ENCODE data around the gene OR4K17. TPM values are rescaled to one million over a fixed set of nuclear protein-coding genes. Genes with fewer than 3 reads are reported as not detected.
"Not testable (repeated sequence)": the region's sequence is repeated elsewhere in the genome, so short reads cannot be mapped to it uniquely, and the experiment has no call there.

The OR4K17 gene, protein sequence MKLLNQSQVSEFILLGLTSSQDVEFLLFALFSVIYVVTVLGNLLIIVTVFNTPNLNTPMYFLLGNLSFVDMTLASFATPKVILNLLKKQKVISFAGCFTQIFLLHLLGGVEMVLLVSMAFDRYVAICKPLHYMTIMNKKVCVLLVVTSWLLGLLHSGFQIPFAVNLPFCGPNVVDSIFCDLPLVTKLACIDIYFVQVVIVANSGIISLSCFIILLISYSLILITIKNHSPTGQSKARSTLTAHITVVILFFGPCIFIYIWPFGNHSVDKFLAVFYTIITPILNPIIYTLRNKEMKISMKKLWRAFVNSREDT
- total RNA-seq (ENCODE audit: low replicate concordance), result not detected in 2 replicates

GRCh38 chr14:20110438-20110837 is at the start of gene OR4K17:
TSS of gene OR4K17 (plus strand) at chr14:20110739. CDS start at chr14:20117500, 6,761 bp downstream.
- no peak for DNase-seq (ENCODE audit: low read depth)
- no peak within 1 kb of the TSS for H3K4me3 ChIP-seq (ENCODE audit: low read depth, low read length)
- TF ChIP-seq, protein P1, sequence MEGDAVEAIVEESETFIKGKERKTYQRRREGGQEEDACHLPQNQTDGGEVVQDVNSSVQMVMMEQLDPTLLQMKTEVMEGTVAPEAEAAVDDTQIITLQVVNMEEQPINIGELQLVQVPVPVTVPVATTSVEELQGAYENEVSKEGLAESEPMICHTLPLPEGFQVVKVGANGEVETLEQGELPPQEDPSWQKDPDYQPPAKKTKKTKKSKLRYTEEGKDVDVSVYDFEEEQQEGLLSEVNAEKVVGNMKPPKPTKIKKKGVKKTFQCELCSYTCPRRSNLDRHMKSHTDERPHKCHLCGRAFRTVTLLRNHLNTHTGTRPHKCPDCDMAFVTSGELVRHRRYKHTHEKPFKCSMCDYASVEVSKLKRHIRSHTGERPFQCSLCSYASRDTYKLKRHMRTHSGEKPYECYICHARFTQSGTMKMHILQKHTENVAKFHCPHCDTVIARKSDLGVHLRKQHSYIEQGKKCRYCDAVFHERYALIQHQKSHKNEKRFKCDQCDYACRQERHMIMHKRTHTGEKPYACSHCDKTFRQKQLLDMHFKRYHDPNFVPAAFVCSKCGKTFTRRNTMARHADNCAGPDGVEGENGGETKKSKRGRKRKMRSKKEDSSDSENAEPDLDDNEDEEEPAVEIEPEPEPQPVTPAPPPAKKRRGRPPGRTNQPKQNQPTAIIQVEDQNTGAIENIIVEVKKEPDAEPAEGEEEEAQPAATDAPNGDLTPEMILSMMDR (IDR thresholded peaks at IDR 0.05; ENCODE audit: insufficient read depth, low read length), result no peak

- TF ChIP-seq, protein P1 (IDR thresholded peaks at IDR 0.05; ENCODE audit: insufficient read depth, low read length), result no peak
- no peak for DNase-seq (ENCODE audit: low read depth)
These were observed 18.5 kb upstream of the OR4K17 start for GRCh38 chr14:20092050-20092449.

GRCh38 chr14:20093442-20093841 is 17.1 kb upstream of the OR4K17 start:
- DNase-seq (ENCODE audit: low read depth), result no peak
- H3K4me3 ChIP-seq (ENCODE audit: low read depth, low read length), result no peak overlapping the region
- TF ChIP-seq, protein P1 (IDR thresholded peaks at IDR 0.05; ENCODE audit: insufficient read depth, low read length), result no peak

More at GRCh38 chr14:20092050-20092449, 18.5 kb upstream of the OR4K17 start:
- no peak overlapping the region for H3K4me3 ChIP-seq (ENCODE audit: low read depth, low read length)

- not testable (repeated sequence) for DNase-seq (ENCODE audit: low read depth); H3K4me3 ChIP-seq (ENCODE audit: low read depth, low read length)
These were observed 11.4 kb upstream of the OR4K17 start for GRCh38 chr14:20098926-20099770.

- no peak for DNase-seq (ENCODE audit: low read depth)
- TF ChIP-seq, protein P1 (IDR thresholded peaks at IDR 0.05; ENCODE audit: insufficient read depth, low read length), result no peak
- no peak overlapping the region for H3K4me3 ChIP-seq (ENCODE audit: low read depth, low read length)
These were observed 1.8 kb downstream of the OR4K17 start for GRCh38 chr14:20112321-20112720.

- TF ChIP-seq, protein P1 (IDR thresholded peaks at IDR 0.05; ENCODE audit: insufficient read depth, low read length), result no peak
- H3K4me3 ChIP-seq (ENCODE audit: low read depth, low read length), result no peak overlapping the region
- DNase-seq (ENCODE audit: low read depth), result no peak
These were observed 6.2 kb downstream of the OR4K17 start for GRCh38 chr14:20116748-20117147.

DNA sequence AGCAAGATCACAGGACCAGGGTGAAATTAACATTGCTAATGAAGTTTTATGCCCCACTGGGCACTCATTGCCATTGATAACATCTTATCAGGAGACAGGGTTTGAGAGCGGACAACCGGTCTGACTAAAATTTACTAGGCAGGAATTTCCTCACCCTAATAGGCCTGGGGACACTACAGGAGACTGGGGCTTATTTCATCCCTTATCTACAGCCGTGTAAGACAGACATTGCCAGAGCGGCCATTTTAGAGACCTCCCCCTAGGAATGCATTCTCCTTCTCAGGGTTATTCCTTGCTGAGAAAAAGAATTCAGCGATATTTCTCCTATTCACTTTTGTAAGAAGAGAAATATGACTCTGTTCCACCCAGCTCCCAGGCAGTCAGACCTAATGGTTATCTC is 8.3 kb downstream of the OR4K17 start:
- TF ChIP-seq, protein P1 (IDR thresholded peaks at IDR 0.05; ENCODE audit: insufficient read depth, low read length), result no peak
- H3K4me3 ChIP-seq (ENCODE audit: low read depth, low read length), result no peak overlapping the region
- no peak for DNase-seq (ENCODE audit: low read depth)

All from fibroblast of the aortic adventitia (primary cell).